Rectal smooth muscle tissue (tissue), 1 donor: ENCODE measurements around the gene GBE1.

Source experiments
- H3K27ac ChIP-seq: one replicate; pipeline ENCODE4 v1.7.0; 2013; ENCODE audit warnings: low read depth, low read length, inconsistent platforms
- H3K27me3 ChIP-seq: one replicate; pipeline ENCODE4 v1.7.0; 2013; ENCODE audit warnings: low read length; ENCODE audit not compliant: control insufficient read depth, insufficient read depth
- H3K36me3 ChIP-seq: one replicate; pipeline ENCODE4 v1.7.0; 2013; ENCODE audit warnings: low read length; ENCODE audit not compliant: control insufficient read depth, insufficient read depth
- H3K4me1 ChIP-seq: one replicate; pipeline ENCODE4 v1.7.0; 2013; ENCODE audit warnings: low read length; ENCODE audit not compliant: control insufficient read depth, insufficient read depth
- H3K4me3 ChIP-seq: one replicate; pipeline ENCODE4 v1.7.0; 2013; ENCODE audit warnings: low read length
- H3K9ac ChIP-seq: one replicate; pipeline ENCODE4 v1.7.0; 2013; ENCODE audit warnings: low read length

The GBE1 gene

GRCh38 chr3:81466201-81466560, 295.3 kb downstream of the GBE1 start:
- no peaks in the 10 kb centered on the region for H3K36me3 ChIP-seq
- H3K27me3 ChIP-seq, result no peaks in the 10 kb centered on the region
- H3K4me3 ChIP-seq, result no peak overlapping the region
- H3K27ac ChIP-seq, result no peak overlapping the region
- H3K9ac ChIP-seq, result no peak overlapping the region
- H3K4me1 ChIP-seq, result peaks cover 2% of the 10 kb centered on the region

GRCh38 chr3:81465510-81466200, 295.8 kb downstream of the GBE1 start:
- no peak overlapping the region for H3K4me3 ChIP-seq
- no peaks in the 10 kb centered on the region for H3K27me3 ChIP-seq
- H3K9ac ChIP-seq, result no peak overlapping the region
- no peaks in the 10 kb centered on the region for H3K36me3 ChIP-seq
- H3K4me1 ChIP-seq, result peaks cover 2% of the 10 kb centered on the region
- no peak overlapping the region for H3K27ac ChIP-seq

GRCh38 chr3:81463781-81464180, 297.7 kb downstream of the GBE1 start:
- Histone ChIP-seq H3K36me3 (no peaks in the 10 kb centered on the region), H3K9ac (no peak overlapping the region), H3K27me3 (no peaks in the 10 kb centered on the region), H3K27ac (no peak overlapping the region), H3K4me1 (peaks cover 2% of the 10 kb centered on the region), H3K4me3 (no peak overlapping the region)

GRCh38 chr3:81462921-81463320, 298.5 kb downstream of the GBE1 start:
- Histone ChIP-seq H3K27me3 (no peaks in the 10 kb centered on the region), H3K4me1 (peaks cover 2% of the 10 kb centered on the region), H3K9ac (no peak overlapping the region), H3K4me3 (no peak overlapping the region), H3K27ac (no peak overlapping the region), H3K36me3 (no peaks in the 10 kb centered on the region)

- no peaks in the 10 kb centered on the region for H3K36me3 ChIP-seq
- H3K4me3 ChIP-seq, result no peak overlapping the region
- H3K4me1 ChIP-seq, result peaks cover 2% of the 10 kb centered on the region
- H3K9ac ChIP-seq, result no peak overlapping the region
- no peaks in the 10 kb centered on the region for H3K27me3 ChIP-seq
- no peak overlapping the region for H3K27ac ChIP-seq
These were observed 301.7 kb downstream of the GBE1 start for GRCh38 chr3:81459733-81460132.

- Histone ChIP-seq H3K9ac (no peak overlapping the region), H3K4me1 (no peaks in the 10 kb centered on the region), H3K27me3 (no peaks in the 10 kb centered on the region), H3K4me3 (no peak overlapping the region), H3K27ac (no peak overlapping the region), H3K36me3 (no peaks in the 10 kb centered on the region)
These were observed 309.0 kb downstream of the GBE1 start for GRCh38 chr3:81452418-81452817.

- H3K36me3 ChIP-seq, result no peaks in the 10 kb centered on the region
These were observed 309.8 kb downstream of the GBE1 start for GRCh38 chr3:81451611-81452010.

GRCh38 chr3:81451140-81451539, 310.3 kb downstream of the GBE1 start:
- H3K27ac ChIP-seq, result no peak overlapping the region
- H3K4me1 ChIP-seq, result no peaks in the 10 kb centered on the region
- no peak overlapping the region for H3K4me3 ChIP-seq
- H3K27me3 ChIP-seq, result no peaks in the 10 kb centered on the region
- no peak overlapping the region for H3K9ac ChIP-seq
- H3K36me3 ChIP-seq, result no peaks in the 10 kb centered on the region

More at GRCh38 chr3:81451611-81452010, 309.8 kb downstream of the GBE1 start:
- H3K9ac ChIP-seq, result no peak overlapping the region
- H3K4me1 ChIP-seq, result no peaks in the 10 kb centered on the region
- no peaks in the 10 kb centered on the region for H3K27me3 ChIP-seq
- no peak overlapping the region for H3K4me3 ChIP-seq
- H3K27ac ChIP-seq, result no peak overlapping the region

- no peak overlapping the region for H3K9ac ChIP-seq
- no peaks in the 10 kb centered on the region for H3K27me3 ChIP-seq
- H3K36me3 ChIP-seq, result no peaks in the 10 kb centered on the region
- no peak overlapping the region for H3K4me3 ChIP-seq
- no peaks in the 10 kb centered on the region for H3K4me1 ChIP-seq
- no peak overlapping the region for H3K27ac ChIP-seq
These were observed 314.6 kb downstream of the GBE1 start for GRCh38 chr3:81446806-81447205.

- Histone ChIP-seq H3K27me3 (no peaks in the 10 kb centered on the region), H3K4me1 (no peaks in the 10 kb centered on the region), H3K36me3 (no peaks in the 10 kb centered on the region), H3K9ac (no peak overlapping the region), H3K27ac (no peak overlapping the region), H3K4me3 (no peak overlapping the region)
These were observed 315.7 kb downstream of the GBE1 start for GRCh38 chr3:81445712-81446111.

GRCh38 chr3:81444817-81445460, 316.5 kb downstream of the GBE1 start:
- Histone ChIP-seq H3K27ac (no peak overlapping the region), H3K27me3 (no peaks in the 10 kb centered on the region), H3K4me1 (no peaks in the 10 kb centered on the region), H3K9ac (no peak overlapping the region), H3K36me3 (no peaks in the 10 kb centered on the region), H3K4me3 (no peak overlapping the region)

GRCh38 chr3:81443958-81444357, 317.5 kb downstream of the GBE1 start:
- Histone ChIP-seq H3K4me3 (no peak overlapping the region), H3K27me3 (no peaks in the 10 kb centered on the region), H3K36me3 (no peaks in the 10 kb centered on the region), H3K9ac (no peak overlapping the region), H3K27ac (no peak overlapping the region), H3K4me1 (no peaks in the 10 kb centered on the region)

- Histone ChIP-seq H3K27me3 (no peaks in the 10 kb centered on the region), H3K4me1 (no peaks in the 10 kb centered on the region), H3K4me3 (no peak overlapping the region), H3K9ac (no peak overlapping the region), H3K36me3 (no peaks in the 10 kb centered on the region), H3K27ac (no peak overlapping the region)
These were observed 318.0 kb downstream of the GBE1 start for GRCh38 chr3:81443457-81443782.
